Activated T-cell treated with anti-CD3 and anti-CD28 coated beads for 24 hours (primary cell): ENCODE data around the gene KDF1.

Source experiments
- DNase-seq: peaks from one replicate; pipeline ENCODE4 v3.0.0-alpha.2; 2020; ENCODE audit warnings: low read depth

Gene KDF1

GRCh38 chr1:26913754-26914619 is 46.3 kb downstream of the KDF1 start, which contains the start of gene NR0B2:
Gene NR0B2 (minus strand): TSS chr1:26913975. CDS start chr1:26913940, 35 bp downstream.
- no peak for DNase-seq

GRCh38 chr1:26913389-26913753 is 46.9 kb downstream of the KDF1 start:
- no peak for DNase-seq

- DNase-seq, result no peak
Observed at GRCh38 chr1:26912147-26912490, 48.1 kb downstream of the KDF1 start.

GRCh38 chr1:26911399-26912146 is 48.7 kb downstream of the KDF1 start:
- DNase-seq, result no peak

- no peak for DNase-seq
Observed at GRCh38 chr1:26910343-26911160, 49.7 kb downstream of the KDF1 start.

- DNase-seq, result no peak
Observed at GRCh38 chr1:26909951-26910342, 50.3 kb downstream of the KDF1 start.

GRCh38 chr1:26907071-26907917 is 53.0 kb downstream of the KDF1 start:
- no peak for DNase-seq

GRCh38 chr1:26900815-26901511 is 59.3 kb downstream of the KDF1 start:
- DNase-seq, result no peak

- peak; percentile 82 for DNase-seq
Observed at GRCh38 chr1:26900001-26900814, 60.1 kb downstream of the KDF1 start, which contains the start of gene GPATCH3. Gene GPATCH3 (minus strand): TSS chr1:26900467. CDS start chr1:26900442, 25 bp downstream.
